WTC11 (cell line): Measurements from ENCODE around the gene ENO3. TPM values are rescaled to one million over a fixed set of nuclear protein-coding genes. Genes with fewer than 3 reads are reported as not detected.

Experiments
- ATAC-seq: fragments of 200-7000 bp; cut with Tn5 transposase; 2 replicates; pipeline ENCODE4 v1.10.0; 2021; ENCODE audit warnings: mild to moderate bottlenecking, moderate library complexity
- CTCF ChIA-PET: fragments of 300-600 bp; sonication (Branson Sonifier 250); formaldehyde crosslinking; loops from one replicate; lab custom pipeline; 2021; ENCODE audit warnings: antibody characterized with exemption; lab: Charles Lee
- POLR2A ChIA-PET: fragments of 350-600 bp; sonication (Branson Sonifier 250); formaldehyde crosslinking; loops from one replicate; lab custom pipeline; 2021; ENCODE audit warnings: antibody characterized with exemption; lab: Charles Lee
- DNase-seq: peaks from one replicate; pipeline ENCODE4 v3.0.0; 2021; ENCODE audit warnings: low spot score
- H3K27ac Mint-ChIP-seq: 2 replicates; pipeline ENCODE4 v1.8.0; 2021; ENCODE audit warnings: mixed read lengths
- H3K27me3 Mint-ChIP-seq: 2 replicates; pipeline ENCODE4 v1.8.0; 2021; ENCODE audit warnings: low read depth, mild to moderate bottlenecking, moderate library complexity, mixed read lengths
- H3K36me3 Mint-ChIP-seq: 2 replicates; pipeline ENCODE4 v1.8.0; 2021; ENCODE audit warnings: mixed read lengths
- H3K4me1 Mint-ChIP-seq: 2 replicates; pipeline ENCODE4 v1.8.0; 2022; ENCODE audit warnings: mixed read lengths
- H3K4me3 Mint-ChIP-seq: 2 replicates; pipeline ENCODE4 v1.8.0; 2021; ENCODE audit warnings: mild to moderate bottlenecking, moderate library complexity, mixed read lengths
- H3K9me3 Mint-ChIP-seq: 2 replicates; pipeline ENCODE4 v1.8.0; 2021; ENCODE audit warnings: mixed read lengths
- AFF4 ChIP-seq: sonication (generic); formaldehyde crosslinking; IDR thresholded peaks from 2 replicates; pipeline ENCODE4 v1.8.1; 2023; ENCODE audit warnings: mild to moderate bottlenecking, missing genetic modification reagents, borderline replicate concordance
- ATF3 ChIP-seq: sonication (generic); formaldehyde crosslinking; conservative IDR thresholded peaks from 2 replicates; pipeline ENCODE4 v1.8.1; 2022; ENCODE audit warnings: mild to moderate bottlenecking, missing genetic modification reagents
- CREB1 ChIP-seq: sonication (generic); formaldehyde crosslinking; IDR thresholded peaks from 2 replicates; pipeline ENCODE4 v1.8.0; 2023; ENCODE audit warnings: mild to moderate bottlenecking, missing genetic modification reagents
- E2F1 ChIP-seq: sonication (generic); formaldehyde crosslinking; IDR thresholded peaks from 2 replicates; pipeline ENCODE4 v1.8.0; 2022; ENCODE audit warnings: mild to moderate bottlenecking, missing genetic modification reagents
- E2F4 ChIP-seq: sonication (generic); formaldehyde crosslinking; IDR thresholded peaks from 2 replicates; pipeline ENCODE4 v1.8.1; 2022; ENCODE audit warnings: low read depth, mild to moderate bottlenecking, moderate library complexity, missing genetic modification reagents, borderline replicate concordance
- ELF4 ChIP-seq: sonication (generic); formaldehyde crosslinking; IDR thresholded peaks from 2 replicates; pipeline ENCODE4 v1.8.1; 2022; ENCODE audit warnings: low read depth, mild to moderate bottlenecking, moderate library complexity, missing genetic modification reagents
- EMX1 ChIP-seq: fragments of 250-450 bp; sonication (Bioruptor Pico); IDR thresholded peaks from 2 replicates; pipeline ENCODE4 v1.8.0; 2021; ENCODE audit warnings: mild to moderate bottlenecking
- ETV6 ChIP-seq: sonication (generic); formaldehyde crosslinking; IDR thresholded peaks from 2 replicates; pipeline ENCODE4 v1.8.1; 2022; ENCODE audit warnings: mild to moderate bottlenecking, missing genetic modification reagents
- FOXP1 ChIP-seq: sonication (generic); formaldehyde crosslinking; IDR thresholded peaks from 2 replicates; pipeline ENCODE4 v1.8.0; 2022; ENCODE audit warnings: missing genetic modification reagents, mild to moderate bottlenecking, moderate library complexity, borderline replicate concordance
- GRHL2 ChIP-seq: fragments of 250-450 bp; sonication (Bioruptor Pico); IDR thresholded peaks from 2 replicates; pipeline ENCODE4 v1.8.0; 2022; ENCODE audit warnings: mild to moderate bottlenecking, moderate library complexity; ENCODE audit not compliant: insufficient replicate concordance, severe bottlenecking
- GTF2I ChIP-seq: fragments of 250-450 bp; sonication (Bioruptor Pico); conservative IDR thresholded peaks from 2 replicates; pipeline ENCODE4 v1.4.0; 2021; ENCODE audit warnings: mild to moderate bottlenecking
- IRF1 ChIP-seq: sonication (generic); formaldehyde crosslinking; IDR thresholded peaks from 2 replicates; pipeline ENCODE4 v1.8.0; 2023; ENCODE audit warnings: missing genetic modification reagents
- JAZF1 ChIP-seq: fragments of 250-450 bp; sonication (Bioruptor Pico); IDR thresholded peaks from 2 replicates; pipeline ENCODE4 v1.9.0; 2021; ENCODE audit warnings: moderate library complexity, mild to moderate bottlenecking, inconsistent platforms
- JUN ChIP-seq: sonication (generic); formaldehyde crosslinking; IDR thresholded peaks from 2 replicates; pipeline ENCODE4 v1.8.0; 2023; ENCODE audit warnings: mild to moderate bottlenecking, missing genetic modification reagents
- NFYB ChIP-seq: sonication (generic); formaldehyde crosslinking; conservative IDR thresholded peaks from 2 replicates; pipeline ENCODE4 v1.8.0; 2022; ENCODE audit warnings: low read depth, missing genetic modification reagents
- NR3C1 ChIP-seq: sonication (generic); formaldehyde crosslinking; conservative IDR thresholded peaks from 2 replicates; pipeline ENCODE4 v1.8.1; 2023; ENCODE audit warnings: low read depth, mild to moderate bottlenecking, missing genetic modification reagents
- RORB ChIP-seq: fragments of 250-450 bp; sonication (Bioruptor Pico); IDR thresholded peaks from 2 replicates; pipeline ENCODE4 v1.9.0; 2021; ENCODE audit warnings: mild to moderate bottlenecking
- TEAD1 ChIP-seq: sonication (generic); formaldehyde crosslinking; IDR thresholded peaks from 2 replicates; pipeline ENCODE4 v1.8.0; 2022; ENCODE audit warnings: mild to moderate bottlenecking, missing genetic modification reagents
- ZNF232 ChIP-seq: sonication (generic); formaldehyde crosslinking; IDR thresholded peaks from 2 replicates; pipeline ENCODE4 v1.8.0; 2022; ENCODE audit warnings: mild to moderate bottlenecking, missing genetic modification reagents
- ZNF263 ChIP-seq: sonication (generic); formaldehyde crosslinking; IDR thresholded peaks from 2 replicates; pipeline ENCODE4 v1.8.1; 2022; ENCODE audit warnings: low read depth, mild to moderate bottlenecking, moderate library complexity, missing genetic modification reagents
- ZNF512 ChIP-seq: sonication (generic); formaldehyde crosslinking; IDR thresholded peaks from 2 replicates; pipeline ENCODE4 v1.8.1; 2022; ENCODE audit warnings: missing genetic modification reagents, borderline replicate concordance
- total RNA-seq: library from RNA; stranded (reverse); gene quantifications from 3 replicates; pipeline ENCODE4 v1.2.3, GENCODE V29; 2021

Gene ENO3
- total RNA-seq, 1 experiment from 2014 or later = 30.9 TPM

DNA sequence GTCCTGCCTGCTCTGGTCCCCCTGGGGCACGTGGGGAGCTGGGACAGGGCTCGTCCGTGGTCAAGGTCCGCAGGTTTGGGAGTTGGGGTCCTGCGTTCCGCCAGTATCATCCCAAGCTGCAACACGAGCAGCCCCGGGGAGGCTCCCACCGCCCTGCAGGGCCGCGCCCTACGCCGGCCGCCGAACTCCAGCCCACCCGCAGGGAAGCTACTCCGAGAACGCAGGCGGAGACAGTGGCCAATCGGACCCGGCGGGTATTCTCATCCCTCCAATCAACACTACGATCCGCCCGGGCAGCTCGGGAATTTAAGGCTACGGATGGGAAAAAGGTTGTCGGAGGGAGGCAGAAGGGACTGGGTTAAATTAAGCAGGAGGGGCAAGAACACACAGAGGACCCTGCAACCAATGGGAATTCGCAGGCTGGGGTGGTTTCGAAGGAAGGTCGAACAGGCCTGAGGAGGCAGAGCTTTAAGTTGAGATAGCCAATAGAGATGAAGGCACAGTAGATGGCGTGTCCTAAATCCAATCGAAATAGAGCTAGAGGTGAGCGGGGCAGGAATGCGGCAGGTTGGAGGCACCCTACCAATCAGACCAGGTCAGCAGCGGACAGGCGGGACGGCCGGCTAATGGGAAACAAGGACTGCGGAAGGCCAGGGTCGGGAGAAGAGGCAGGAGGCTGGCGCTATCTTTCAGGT is 16.1 kb downstream of the ENO3 start (continued):
- TF ChIP-seq ELF4 (CRISPR knock-in tag) (no peak), E2F1 (CRISPR knock-in tag) (0 out of 2 replicates have a peak, but pooled peaks have one; percentile 57), JUN (CRISPR knock-in tag) (peak; percentile 64; the same call in 1 of the 2 replicates), E2F4 (CRISPR knock-in tag) (no peak), TEAD1 (CRISPR knock-in tag) (no peak), ATF3 (CRISPR knock-in tag) (no peak), IRF1 (CRISPR knock-in tag) (no peak), RORB (no peak), AFF4 (no peak)

DNA sequence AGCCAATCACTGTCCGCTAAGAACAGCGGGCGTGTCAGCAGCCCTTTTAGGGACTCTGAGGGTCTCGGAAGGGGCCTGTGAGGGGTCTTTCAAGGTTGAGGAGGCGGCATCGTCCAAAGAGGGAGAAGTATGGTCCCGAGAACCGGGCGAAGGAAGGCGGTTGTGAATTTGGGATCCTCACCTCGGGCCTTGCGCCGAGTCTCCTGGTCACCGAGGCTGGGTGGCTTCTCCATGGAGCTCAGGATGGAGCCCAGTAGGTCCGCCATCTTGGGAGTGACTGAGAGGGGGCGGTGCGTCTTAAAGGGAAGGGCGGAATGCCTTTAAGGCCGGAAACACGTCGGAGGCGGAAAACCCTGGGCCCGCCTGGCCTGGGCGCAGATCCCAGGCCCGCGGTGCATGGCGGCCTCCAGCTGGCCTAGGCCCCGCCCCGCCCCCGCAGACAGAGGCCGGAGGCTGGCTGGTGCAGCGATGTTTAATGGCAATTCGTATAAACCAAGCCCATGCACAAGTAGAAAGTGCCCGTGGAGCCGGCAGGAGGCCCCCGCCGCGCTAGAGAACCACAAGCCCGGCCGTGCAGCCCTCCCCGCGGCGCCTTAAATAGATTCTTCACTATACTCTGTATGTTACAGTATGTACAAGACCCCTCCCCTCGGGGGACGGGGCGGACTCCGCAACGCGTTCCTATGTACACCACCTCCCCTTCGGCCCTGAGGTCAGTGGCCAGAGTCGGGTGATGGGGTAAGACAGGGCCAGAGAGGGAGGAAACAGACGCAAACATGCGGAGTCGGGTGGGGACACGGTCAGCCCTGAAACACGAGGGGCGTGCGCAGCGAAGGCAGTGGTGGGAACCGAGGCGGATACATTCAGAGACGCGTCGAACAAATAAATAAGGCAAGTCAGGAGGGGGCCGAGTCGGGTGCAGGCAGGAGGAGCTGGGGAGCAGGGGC is 16.9 kb downstream of the ENO3 start, which contains the start of gene SPAG7:
SPAG7 (minus strand) TSS at position 279 of the 947 bp plus-strand sequence; CDS start at position 266, 13 bp downstream.
- peak; percentile 91 for DNase-seq
- Mint-ChIP-seq H3K9me3 (peaks cover 13% of the 10 kb centered on the region), H3K27me3 (peaks cover 16% of the 10 kb centered on the region), H3K36me3 (peaks cover 20% of the 10 kb centered on the region), H3K4me3 (no peak within 1 kb of the TSS), H3K4me1 (peaks cover 27% of the 10 kb centered on the region), H3K27ac (peak within 1 kb of the TSS; percentile 90)
- ChIA-PET CTCF (interaction anchor here (0.6 to 3.2 kb wide), 23 partner anchors 11 to 270 kb away, joined by 3 to 49 read pairs (median 4); partner anchors contain the start of genes ARRB2, C17orf107, CAMTA2 and CHRNE), POLR2A (interaction anchor here (0.6 to 4.8 kb wide), 18 partner anchors 10 to 1358 kb away, joined by 3 to 45 read pairs (median 4); partner anchors contain the start of genes C17orf107, CAMTA2, CHRNE and ENO3)
- peak; percentile 38 for ATAC-seq
- TF ChIP-seq NR3C1 (CRISPR knock-in tag) = no peak
- 0 out of 2 replicates have a peak, but pooled peaks have one; percentile 27 for TF ChIP-seq FOXP1 (CRISPR knock-in tag)
- no peak for TF ChIP-seq NFYB (CRISPR knock-in tag)
- TF ChIP-seq ETV6 (CRISPR knock-in tag) = peak; percentile 34
- TF ChIP-seq EMX1 (CRISPR knock-in tag) = no peak
- no peak for TF ChIP-seq GRHL2 (CRISPR knock-in tag)
- TF ChIP-seq GTF2I (CRISPR knock-in tag) = no peak
- TF ChIP-seq ZNF512 (CRISPR knock-in tag) = no peak
- TF ChIP-seq JAZF1 (CRISPR knock-in tag) = no peak
- TF ChIP-seq ZNF263 (CRISPR knock-in tag) = no peak
- TF ChIP-seq CREB1 = no peak; the same call in 1 of the 2 replicates
- no peak for TF ChIP-seq ZNF232 (CRISPR knock-in tag)
